Head of caudate nucleus (tissue), 42 donors: ENCODE data around the gene RBPJ.
"Not testable (repeated sequence)": the region's sequence is repeated elsewhere in the genome, so short reads cannot be mapped to it uniquely, and the experiment has no call there.

ENCODE experiments used
- DNase-seq, 42 donors: peaks; one replicate each; pipeline versions ENCODE4 v3.0.0 to v3.0.0-alpha.2; 2020 to 2021; ENCODE audit warnings: mixed read lengths in 7 of 42
- intact Hi-C: fragments of 100-400 bp; cut with DNase I; formaldehyde crosslinking; loops from one replicate; pipeline ENCODE4 v1.15.0; 2022

Gene RBPJ

GRCh38 chr4:26326791-26327190 lies 6.0 kb downstream of the RBPJ start:
- intact Hi-C loops, result loop anchor here (5.0 to 10.0 kb wide), 2 partner anchors 244 to 412 kb away; partner anchors contain the start of gene SMIM20
- DNase-seq, result no peak

- intact Hi-C loops, result loop anchor here (2.0 kb wide), 1 partner anchor 81 kb away; no protein-coding TSS in a partner anchor
- peak in 7 of 42 donors; percentile 39 to 65 (median 52) for DNase-seq
Measured at GRCh38 chr4:26330186-26330787, 9.5 kb downstream of the RBPJ start.

DNA sequence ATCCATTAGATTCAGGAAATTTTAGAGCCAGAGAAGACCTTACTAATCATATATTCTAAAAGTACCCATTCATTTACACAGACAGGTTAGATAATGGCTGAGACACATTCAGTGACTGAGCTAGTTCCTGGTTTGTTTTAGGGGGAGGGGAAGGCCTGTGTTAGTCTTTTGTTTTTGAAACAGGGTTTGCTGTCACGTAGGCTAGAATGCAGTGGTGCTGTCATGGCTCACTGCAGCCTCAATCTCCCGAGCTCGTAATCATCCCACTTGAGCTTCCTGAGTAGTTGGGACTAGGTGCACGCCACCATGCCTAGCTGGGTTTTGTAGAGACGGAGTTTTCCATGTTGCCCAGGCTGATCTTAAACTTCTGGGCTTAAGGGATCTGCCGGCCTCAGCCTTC lies 10.1 kb downstream of the RBPJ start:
- intact Hi-C loops, result loop anchor here (2.0 kb wide), 1 partner anchor 80 kb away; no protein-coding TSS in a partner anchor

DNA sequence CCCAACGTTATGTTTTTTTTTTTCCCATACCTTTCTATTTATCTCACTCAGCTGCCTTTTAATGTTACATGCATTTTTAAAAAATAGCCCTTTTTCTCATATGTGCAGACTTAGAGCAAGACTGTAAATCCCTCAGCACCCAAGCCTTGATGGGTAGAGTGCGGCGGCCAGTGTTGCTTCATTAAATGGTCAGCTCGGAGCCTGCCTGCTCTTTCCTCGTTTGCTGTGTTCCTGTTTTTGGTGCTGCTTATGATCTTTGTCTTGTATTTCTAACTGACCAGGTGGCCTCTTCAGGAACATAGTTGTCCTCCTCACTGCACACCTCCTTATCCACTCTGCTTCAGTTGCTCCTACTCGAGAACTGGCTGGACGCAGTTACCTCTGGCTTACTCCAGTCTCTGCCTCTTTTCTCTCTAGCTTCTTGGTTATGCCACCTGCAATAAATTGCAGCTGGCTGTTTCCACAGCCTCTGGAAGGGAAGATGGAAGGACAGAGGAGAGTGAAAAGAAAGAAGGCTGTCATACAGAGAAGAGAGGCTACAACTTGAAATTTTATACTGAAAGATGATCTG lies 10.7 kb downstream of the RBPJ start:
- intact Hi-C loops, result loop anchor here (2.0 kb wide), 1 partner anchor 79 kb away; no protein-coding TSS in a partner anchor
- DNase-seq, result peak in 1 of 42 donors; percentile 32

More for the DNA sequence above, 10.1 kb downstream of the RBPJ start:
- DNase-seq, result no peak

- no peak for DNase-seq
- intact Hi-C loops, result no loop called here
Measured at GRCh38 chr4:26334366-26334765, 13.6 kb downstream of the RBPJ start.

DNA sequence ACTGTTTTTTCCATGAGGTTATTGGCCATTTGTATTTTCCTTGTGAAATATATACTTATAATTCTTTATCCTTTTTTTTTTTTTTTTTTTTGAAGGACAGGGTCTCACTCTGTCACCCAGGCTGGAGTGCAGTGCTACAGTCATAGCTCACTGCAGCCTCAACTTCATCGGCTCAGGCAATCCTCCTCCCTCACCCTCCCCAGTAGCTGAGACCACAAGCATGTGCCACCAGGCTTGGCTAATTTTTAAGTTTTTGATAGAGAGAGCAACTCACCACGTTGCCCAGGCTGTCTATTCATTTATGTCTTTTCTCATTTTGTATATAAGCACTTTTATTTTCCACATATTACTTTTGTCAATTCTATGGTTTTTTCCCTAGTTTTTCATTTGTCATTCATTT lies 16.8 kb downstream of the RBPJ start:
- intact Hi-C loops, result no loop called here
- no peak for DNase-seq

DNA sequence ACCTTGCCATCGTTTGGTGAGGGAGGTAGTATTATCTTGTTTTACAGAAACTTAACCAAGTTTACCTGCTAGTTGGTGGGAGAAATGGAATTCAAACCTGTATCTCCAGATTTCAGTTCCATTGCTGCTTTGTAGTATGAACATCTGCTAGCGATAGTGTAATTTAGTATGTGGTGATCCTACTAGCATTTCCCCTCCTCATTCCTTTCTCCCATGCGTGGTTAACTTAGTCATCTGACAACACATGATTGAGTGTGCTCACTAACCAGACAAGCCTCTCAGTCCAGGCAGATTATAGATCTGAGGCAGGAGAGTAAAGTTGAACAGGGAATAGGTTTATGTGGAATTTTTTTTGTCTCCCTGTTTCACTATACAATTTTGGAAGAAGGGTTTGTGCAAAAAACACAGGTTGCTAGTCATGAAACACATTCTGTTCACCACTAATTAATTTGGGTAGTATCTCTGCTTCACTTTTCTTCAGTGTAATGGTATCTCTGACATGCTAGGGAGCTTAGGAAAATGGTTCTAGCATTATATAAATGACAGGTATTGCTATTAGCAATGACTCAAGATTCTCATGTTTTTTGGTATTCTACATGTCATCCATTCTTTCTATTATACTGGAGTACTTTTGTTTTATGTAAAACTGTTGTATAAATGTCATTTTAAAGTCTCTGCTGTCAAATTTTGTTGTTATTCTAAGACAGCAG lies 21.7 kb downstream of the RBPJ start:
- no peak for DNase-seq
- intact Hi-C loops, result no loop called here

- peak in 8 of 42 donors; percentile 26 to 73 (median 40) for DNase-seq
- intact Hi-C loops, result no loop called here
Measured at GRCh38 chr4:26343038-26343398, 22.2 kb downstream of the RBPJ start.

DNA sequence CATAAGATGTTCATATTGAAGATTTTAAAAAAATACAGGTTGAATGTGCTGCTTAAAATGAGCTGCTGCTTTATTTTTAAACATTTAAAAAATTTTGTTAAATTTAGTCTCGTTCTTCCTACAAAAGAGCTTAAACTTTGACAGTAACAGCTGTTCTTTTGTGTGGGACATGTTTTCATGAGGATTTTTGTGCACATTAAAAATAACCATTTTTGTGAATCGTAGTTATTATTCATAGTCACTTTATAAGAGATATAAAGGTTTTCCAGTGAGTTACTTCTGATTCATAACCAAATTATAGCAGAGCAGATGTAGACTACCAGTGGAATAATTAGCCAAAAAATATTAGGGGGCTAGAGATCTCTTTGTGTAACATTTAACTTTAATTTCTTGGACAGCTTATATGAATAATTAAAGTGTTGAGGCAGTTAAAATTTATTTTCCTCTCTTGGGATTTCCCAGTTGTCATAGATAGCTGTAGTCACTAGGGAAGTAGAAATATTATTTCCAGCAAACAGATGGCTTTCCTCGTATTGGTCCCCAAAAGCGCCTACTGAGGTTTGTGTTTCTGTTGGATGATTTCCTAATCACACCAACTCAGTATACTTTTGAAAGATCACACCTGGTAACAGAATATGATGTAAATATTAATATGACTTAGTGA lies 24.2 kb downstream of the RBPJ start:
- no peak for DNase-seq
- intact Hi-C loops, result no loop called here

DNA sequence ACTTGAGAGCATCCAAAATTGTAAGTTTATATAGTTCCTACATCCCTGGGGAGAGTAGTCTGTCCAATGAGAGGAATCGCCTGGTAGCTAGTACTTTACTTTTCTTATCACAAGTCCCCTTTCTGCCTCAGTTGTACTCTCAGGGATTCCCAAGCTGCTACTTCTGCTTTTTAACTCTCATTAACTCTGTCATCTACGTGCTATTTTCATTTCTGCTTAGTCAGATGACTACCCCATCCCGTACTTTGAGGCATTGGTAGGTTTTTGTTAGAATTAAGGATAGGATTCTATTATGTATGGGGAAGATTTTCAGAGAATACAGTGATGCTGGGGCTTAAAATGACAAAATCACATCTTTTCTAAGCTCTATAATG lies 24.7 kb downstream of the RBPJ start:
- intact Hi-C loops, result no loop called here
- no peak for DNase-seq

DNA sequence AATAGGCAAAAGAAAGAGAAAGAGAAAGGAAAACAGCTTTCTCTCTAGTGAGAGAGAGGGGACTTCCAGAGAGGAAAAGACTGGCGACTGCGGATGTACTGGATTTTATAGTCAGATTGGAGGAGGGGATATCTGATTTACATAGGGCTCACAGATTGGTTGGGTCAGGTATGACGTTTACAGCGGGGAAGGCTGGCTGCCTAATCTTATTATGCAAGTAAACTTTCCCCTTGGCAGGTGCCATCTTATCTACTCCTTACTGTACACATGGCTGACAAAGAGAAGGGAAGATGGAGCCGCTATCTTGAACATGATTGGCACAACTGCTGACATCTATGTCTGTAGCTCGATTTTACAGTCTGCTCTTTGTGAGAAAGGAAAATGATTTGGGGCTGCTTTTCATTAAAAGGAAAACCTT lies 25.4 kb downstream of the RBPJ start:
- DNase-seq, result peak in 9 of 42 donors; percentile 12 to 70 (median 36)
- intact Hi-C loops, result no loop called here

DNA sequence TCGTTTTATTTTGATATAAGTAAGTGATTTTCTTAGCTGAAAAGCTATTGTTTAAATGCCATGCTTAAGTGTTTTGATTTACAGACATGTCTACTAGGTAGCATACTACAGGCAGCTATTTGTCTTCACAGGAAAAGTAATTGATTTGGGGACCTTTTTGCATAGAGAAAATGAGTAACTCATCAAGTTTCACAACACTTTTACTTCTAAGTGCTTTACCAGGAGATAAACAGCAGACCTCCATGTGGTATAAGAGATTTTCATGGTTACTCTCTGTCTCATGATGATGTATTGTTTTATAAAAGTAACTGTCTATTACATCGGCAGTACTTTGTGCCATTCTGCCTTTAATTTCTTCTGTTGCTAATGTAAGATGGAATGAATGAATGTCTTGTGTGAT lies 28.7 kb downstream of the RBPJ start:
- no peak for DNase-seq
- intact Hi-C loops, result no loop called here

GRCh38 chr4:26351685-26352084 lies 30.9 kb downstream of the RBPJ start:
- DNase-seq, result no peak
- intact Hi-C loops, result no loop called here

DNA sequence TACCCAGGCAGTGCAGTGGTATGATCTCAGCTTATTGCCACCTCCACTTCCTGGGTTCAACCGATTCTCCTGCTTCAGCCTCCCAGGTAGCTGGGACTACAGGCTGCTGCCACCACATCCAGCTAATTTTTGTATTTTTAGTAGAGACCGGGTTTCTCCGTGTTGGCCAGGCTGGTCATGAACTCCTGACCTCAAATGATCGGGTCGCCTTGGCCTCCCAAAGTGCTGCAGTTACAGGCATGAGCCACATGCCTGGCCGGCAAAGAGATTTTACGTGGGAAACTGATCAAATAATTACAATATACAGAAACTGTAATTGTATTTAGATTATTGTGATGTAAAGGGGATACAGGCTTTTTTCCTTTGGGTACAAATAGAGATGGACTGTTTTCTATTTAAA lies 33.7 kb downstream of the RBPJ start:
- no peak for DNase-seq
- intact Hi-C loops, result no loop called here

DNA sequence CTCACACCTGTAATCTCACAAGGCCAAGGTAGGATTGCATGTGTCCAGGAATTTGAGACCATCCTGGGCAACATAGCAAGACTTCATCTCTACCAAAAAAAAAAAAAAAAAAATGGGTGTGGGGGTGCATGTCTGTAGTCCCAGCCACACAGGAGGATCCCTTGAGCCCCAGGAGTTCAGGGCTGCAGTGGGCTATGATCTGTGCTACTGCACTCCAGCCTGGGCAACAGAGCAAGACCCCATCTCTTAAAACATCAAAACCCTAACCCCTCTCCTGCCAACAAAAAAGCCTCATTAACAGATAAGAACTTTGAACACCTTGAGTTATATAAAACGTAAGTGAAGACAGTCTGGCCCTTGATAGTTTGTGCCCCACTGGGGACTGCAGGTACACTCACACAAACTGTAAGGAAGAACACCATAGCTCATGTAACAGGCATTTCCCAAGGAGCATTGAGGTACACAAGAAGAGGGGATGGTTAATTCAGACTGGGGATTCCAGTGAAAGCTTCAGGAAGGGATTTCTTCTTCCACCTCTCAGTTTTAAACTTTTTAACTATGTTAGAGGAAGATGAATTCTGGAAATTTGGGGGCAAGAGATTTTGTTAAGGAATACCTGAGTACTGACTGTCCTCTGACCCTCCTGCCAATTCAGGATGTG lies 34.7 kb downstream of the RBPJ start:
- intact Hi-C loops, result no loop called here
- DNase-seq, result no peak

GRCh38 chr4:26356081-26356501 lies 35.3 kb downstream of the RBPJ start:
- peak in 1 of 42 donors; percentile 11 for DNase-seq
- intact Hi-C loops, result no loop called here

GRCh38 chr4:26359521-26359920 lies 38.7 kb downstream of the RBPJ start:
- intact Hi-C loops, DNase-seq: not testable (repeated sequence)

GRCh38 chr4:26360273-26360672 lies 39.5 kb downstream of the RBPJ start:
- intact Hi-C loops, result no loop called here
- no peak for DNase-seq

DNA sequence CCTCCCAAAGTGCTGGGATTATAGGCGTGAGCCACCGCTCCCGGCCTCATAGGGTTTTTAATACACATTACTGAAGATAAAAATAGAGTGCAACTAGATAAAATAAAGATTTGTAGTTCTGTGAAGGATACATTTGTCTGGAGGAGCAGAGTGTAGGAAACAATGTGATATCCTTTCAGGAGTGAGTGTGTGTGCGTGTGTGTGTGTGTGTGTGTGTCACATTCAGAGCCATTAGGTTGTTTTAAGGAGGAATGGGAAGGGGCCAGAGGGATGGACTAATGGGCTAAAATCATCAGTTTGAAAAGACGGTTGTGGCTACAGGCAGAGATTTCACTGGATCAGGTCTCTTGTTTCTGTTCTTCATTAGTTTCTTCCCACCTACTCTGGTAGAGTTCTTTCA lies 40.0 kb downstream of the RBPJ start:
- intact Hi-C loops, result no loop called here
- DNase-seq, result no peak
